PC-9 (cell line): ENCODE data around the gene CNOT6L.

Source experiments
- EZH2 ChIP-seq: fragments of 200-600 bp; sonication (generic); IDR thresholded peaks from 2 replicates; pipeline ENCODE4 v1.8.0; 2017; ENCODE audit warnings: antibody characterized with exemption, low read depth
- TF ChIP-seq, protein P1 (sequence below): fragments of 200-600 bp; sonication (generic); conservative IDR thresholded peaks from 2 replicates; pipeline ENCODE4 v1.6.1; 2017; ENCODE audit warnings: mixed run types, antibody characterized with exemption, mild to moderate bottlenecking, moderate library complexity

DNA sequence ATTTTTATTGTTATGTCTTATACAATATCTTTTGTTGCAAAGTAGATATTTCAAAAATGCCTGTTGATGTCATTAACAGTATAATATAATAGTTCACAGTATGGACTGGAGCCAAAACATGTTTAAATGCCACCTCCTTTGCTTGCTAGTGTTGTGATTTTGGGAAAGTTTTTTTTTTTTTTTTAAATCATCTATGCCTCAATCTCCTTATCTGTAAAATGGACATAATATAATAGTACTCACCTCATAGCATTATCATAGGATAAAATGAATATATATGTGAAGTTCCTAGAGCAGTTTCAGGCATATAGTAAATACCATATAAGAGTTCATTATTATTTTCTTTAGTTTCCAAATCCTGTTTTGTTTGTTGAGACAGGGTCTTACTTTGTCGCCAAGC, 25.2 kb upstream of the CNOT6L start:
- TF ChIP-seq, protein P1, sequence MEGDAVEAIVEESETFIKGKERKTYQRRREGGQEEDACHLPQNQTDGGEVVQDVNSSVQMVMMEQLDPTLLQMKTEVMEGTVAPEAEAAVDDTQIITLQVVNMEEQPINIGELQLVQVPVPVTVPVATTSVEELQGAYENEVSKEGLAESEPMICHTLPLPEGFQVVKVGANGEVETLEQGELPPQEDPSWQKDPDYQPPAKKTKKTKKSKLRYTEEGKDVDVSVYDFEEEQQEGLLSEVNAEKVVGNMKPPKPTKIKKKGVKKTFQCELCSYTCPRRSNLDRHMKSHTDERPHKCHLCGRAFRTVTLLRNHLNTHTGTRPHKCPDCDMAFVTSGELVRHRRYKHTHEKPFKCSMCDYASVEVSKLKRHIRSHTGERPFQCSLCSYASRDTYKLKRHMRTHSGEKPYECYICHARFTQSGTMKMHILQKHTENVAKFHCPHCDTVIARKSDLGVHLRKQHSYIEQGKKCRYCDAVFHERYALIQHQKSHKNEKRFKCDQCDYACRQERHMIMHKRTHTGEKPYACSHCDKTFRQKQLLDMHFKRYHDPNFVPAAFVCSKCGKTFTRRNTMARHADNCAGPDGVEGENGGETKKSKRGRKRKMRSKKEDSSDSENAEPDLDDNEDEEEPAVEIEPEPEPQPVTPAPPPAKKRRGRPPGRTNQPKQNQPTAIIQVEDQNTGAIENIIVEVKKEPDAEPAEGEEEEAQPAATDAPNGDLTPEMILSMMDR, result no peak
- no peak for TF ChIP-seq EZH2
